SU-DHL-6 (cell line): ENCODE data around the gene OLFM2.

Experiments
- H2AFZ ChIP-seq: fragments of 200-600 bp; sonication (generic); 2 replicates; pipeline ENCODE4 v1.6.1; 2014; ENCODE audit warnings: low read depth, mild to moderate bottlenecking, moderate library complexity, mixed read lengths, antibody characterized with exemption, low read length; ENCODE audit not compliant: severe bottlenecking
- H3F3A ChIP-seq: fragments of 200-600 bp; shearing (Covaris generic); 2 replicates; pipeline ENCODE4 v1.6.0; 2016; ENCODE audit warnings: antibody characterized with exemption, mild to moderate bottlenecking; ENCODE audit not compliant: insufficient read depth
- H3K27ac ChIP-seq: fragments of 200-600 bp; sonication (generic); 2 replicates; pipeline ENCODE4 v1.5.1; 2016; ENCODE audit warnings: low read depth, mild to moderate bottlenecking, low read length, moderate library complexity, mixed read lengths
- H3K27me3 ChIP-seq: fragments of 200-600 bp; sonication (generic), shearing (Covaris generic); 2 replicates; pipeline ENCODE4 v1.6.0; 2014; ENCODE audit warnings: mild to moderate bottlenecking, low read length
- H3K36me3 ChIP-seq: fragments of 200-600 bp; sonication (generic); 2 replicates; pipeline ENCODE4 v1.6.1; 2014; ENCODE audit warnings: mild to moderate bottlenecking, low read length, mixed read lengths
- H3K4me2 ChIP-seq: fragments of 300-600, 200-600 bp; shearing (Covaris generic), sonication (generic); 2 replicates; pipeline ENCODE4 v1.6.0; 2014; ENCODE audit warnings: low read length, low read depth, mild to moderate bottlenecking; ENCODE audit not compliant: poor library complexity, severe bottlenecking
- H3K4me3 ChIP-seq: fragments of 200-600 bp; sonication (generic); 2 replicates; pipeline ENCODE4 v1.5.1; 2014; ENCODE audit warnings: antibody characterized with exemption, low read length, mild to moderate bottlenecking, mixed read lengths; ENCODE audit not compliant: insufficient read depth, poor library complexity, severe bottlenecking
- H3K79me2 ChIP-seq: fragments of 200-600 bp; sonication (generic); 2 replicates; pipeline ENCODE4 v1.6.1; 2014; ENCODE audit warnings: mild to moderate bottlenecking, low read length, moderate library complexity; ENCODE audit not compliant: insufficient read depth
- H3K9ac ChIP-seq: fragments of 200-600 bp; sonication (generic); 2 replicates; pipeline ENCODE4 v1.7.0; 2014; ENCODE audit warnings: mild to moderate bottlenecking, low read length
- H3K9me2 ChIP-seq: fragments of 200-600 bp; sonication (generic); replicated peaks from 2 replicates; pipeline ENCODE4 v1.6.1; 2014; ENCODE audit warnings: low read length; ENCODE audit not compliant: insufficient read depth
- H3K9me3 ChIP-seq: fragments of 200-600 bp; sonication (generic); 2 replicates; pipeline ENCODE4 v1.6.1; 2014; ENCODE audit warnings: low read length, mixed read lengths; ENCODE audit not compliant: insufficient read depth
- H4K20me1 ChIP-seq: fragments of 200-600 bp; sonication (generic); 2 replicates; pipeline ENCODE4 v1.6.1; 2014; ENCODE audit warnings: low read depth, mild to moderate bottlenecking, antibody characterized with exemption, low read length, moderate library complexity, mixed read lengths
- CTCF ChIP-seq: fragments of 200-600 bp; sonication (generic); IDR thresholded peaks from one replicate; pipeline ENCODE4 v1.5.1; 2017; ENCODE audit warnings: antibody characterized with exemption, mild to moderate bottlenecking, low read length, moderate library complexity; ENCODE audit not compliant: insufficient read depth, poor library complexity, severe bottlenecking
- EZH2phosphoT487 ChIP-seq: fragments of 200-600 bp; sonication (generic), shearing (Covaris generic); conservative IDR thresholded peaks from 2 replicates; pipeline ENCODE4 v1.6.1; 2018; ENCODE audit warnings: mild to moderate bottlenecking, antibody characterized with exemption, low read length, moderate library complexity, mixed read lengths

Gene OLFM2

GRCh38 chr19:9935506-9936325 is 599 bp downstream of the OLFM2 start:
- no peaks in the 10 kb centered on the region for H3K36me3 ChIP-seq
- H3K9me3 ChIP-seq: no peaks in the 10 kb centered on the region
- H3K4me3 ChIP-seq: no peak overlapping the region
- H3K9ac ChIP-seq: no peak overlapping the region
- H3K79me2 ChIP-seq: no peaks in the 10 kb centered on the region
- TF ChIP-seq CTCF (no peak), EZH2phosphoT487 (no peak)
- H4K20me1 ChIP-seq: no peaks in the 10 kb centered on the region
- H3F3A ChIP-seq: no peaks in the 10 kb centered on the region
- H2AFZ ChIP-seq: no peak overlapping the region
- no peak overlapping the region for H3K27ac ChIP-seq
- no peaks in the 10 kb centered on the region for H3K27me3 ChIP-seq
- no peak overlapping the region for H3K4me2 ChIP-seq
- H3K9me2 ChIP-seq: no peaks in the 10 kb centered on the region

- Histone ChIP-seq H3K27ac (no peak overlapping the region), H3K79me2 (no peaks in the 10 kb centered on the region), H3K9ac (no peak overlapping the region), H3K9me3 (no peaks in the 10 kb centered on the region), H2AFZ (no peak overlapping the region), H3K4me3 (no peak overlapping the region), H3F3A (no peaks in the 10 kb centered on the region), H3K9me2 (no peaks in the 10 kb centered on the region), H3K4me2 (no peak overlapping the region), H4K20me1 (no peaks in the 10 kb centered on the region), H3K36me3 (no peaks in the 10 kb centered on the region), H3K27me3 (no peaks in the 10 kb centered on the region)
- TF ChIP-seq EZH2phosphoT487 (no peak), CTCF (peak; percentile 92)
These were observed 2.0 kb downstream of the OLFM2 start for GRCh38 chr19:9934132-9934950.

- Histone ChIP-seq H3F3A (no peaks in the 10 kb centered on the region), H3K4me3 (no peak overlapping the region), H3K27me3 (no peaks in the 10 kb centered on the region), H2AFZ (no peak overlapping the region), H3K79me2 (no peaks in the 10 kb centered on the region), H3K9ac (no peak overlapping the region), H3K4me2 (no peak overlapping the region), H3K36me3 (no peaks in the 10 kb centered on the region), H3K9me2 (no peaks in the 10 kb centered on the region), H4K20me1 (no peaks in the 10 kb centered on the region), H3K27ac (no peak overlapping the region), H3K9me3 (no peaks in the 10 kb centered on the region)
- no peak for TF ChIP-seq EZH2phosphoT487
- no peak for TF ChIP-seq CTCF
These were observed 3.5 kb downstream of the OLFM2 start for GRCh38 chr19:9932835-9933234.
